GM21786 (cell line): ENCODE results near the gene CAMSAP1.

ENCODE experiments used
- ATAC-seq: cut with Tn5 transposase; IDR thresholded peaks from one replicate; pipeline ENCODE4 v1.9.1; 2021; ENCODE audit not compliant: unreplicated experiment

CAMSAP1 gene

GRCh38 chr9:135815413-135815812 is 91.9 kb downstream of the CAMSAP1 start:
- no peak for ATAC-seq

DNA sequence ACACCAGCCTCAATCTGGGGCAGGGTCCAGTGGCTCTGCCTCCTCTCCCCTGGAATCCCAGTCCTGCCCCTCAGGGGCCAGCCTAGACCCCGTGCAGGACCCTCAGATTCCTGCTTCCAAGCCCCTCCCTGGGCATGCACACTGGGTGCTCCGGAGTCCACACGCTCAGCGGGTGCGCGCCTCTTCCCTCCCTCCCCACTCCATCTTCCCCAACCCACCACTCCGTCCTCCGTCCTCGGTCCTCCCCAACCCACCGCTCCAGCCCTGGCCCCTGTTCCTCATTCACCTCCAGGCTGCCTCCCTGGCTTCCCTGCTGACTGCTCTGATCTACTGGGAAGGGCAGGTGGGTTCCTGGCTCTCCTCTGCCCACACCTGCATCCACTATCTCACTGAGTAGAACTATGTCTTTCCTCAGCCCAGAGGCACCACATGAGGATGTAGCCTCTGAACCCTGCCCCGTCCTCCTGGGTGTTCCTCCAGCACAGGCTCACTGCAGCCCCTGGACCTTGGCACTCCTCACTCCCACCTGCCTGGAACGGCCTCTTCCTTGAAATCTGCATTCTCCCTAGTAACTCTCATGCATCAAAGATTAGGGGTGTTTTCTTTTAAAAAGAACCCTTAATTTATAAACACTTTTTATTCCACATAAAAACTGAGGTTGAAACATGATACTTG is 92.8 kb downstream of the CAMSAP1 start:
- ATAC-seq = no peak

GRCh38 chr9:135813671-135814290 is 93.6 kb downstream of the CAMSAP1 start:
- no peak for ATAC-seq

DNA sequence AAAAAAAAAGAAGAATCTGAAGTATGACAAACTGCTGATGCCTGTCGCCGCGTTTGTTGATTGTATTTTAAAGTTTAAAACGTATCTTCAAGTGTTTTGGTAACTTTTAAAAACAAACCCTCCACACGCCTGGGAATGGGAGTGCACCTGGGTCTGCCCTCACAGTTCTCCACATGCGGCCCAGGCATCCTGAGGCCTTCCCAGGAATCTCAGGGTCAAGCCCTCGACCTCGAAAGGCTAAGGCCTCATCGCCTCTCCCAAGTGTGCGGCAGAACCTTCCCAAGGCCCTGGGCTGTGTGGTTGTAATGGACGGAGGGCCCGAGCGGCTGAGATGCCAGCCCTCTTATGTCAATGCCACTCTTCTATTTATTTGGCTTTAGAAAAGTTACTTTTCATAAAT is 94.4 kb downstream of the CAMSAP1 start:
- ATAC-seq = no peak

DNA sequence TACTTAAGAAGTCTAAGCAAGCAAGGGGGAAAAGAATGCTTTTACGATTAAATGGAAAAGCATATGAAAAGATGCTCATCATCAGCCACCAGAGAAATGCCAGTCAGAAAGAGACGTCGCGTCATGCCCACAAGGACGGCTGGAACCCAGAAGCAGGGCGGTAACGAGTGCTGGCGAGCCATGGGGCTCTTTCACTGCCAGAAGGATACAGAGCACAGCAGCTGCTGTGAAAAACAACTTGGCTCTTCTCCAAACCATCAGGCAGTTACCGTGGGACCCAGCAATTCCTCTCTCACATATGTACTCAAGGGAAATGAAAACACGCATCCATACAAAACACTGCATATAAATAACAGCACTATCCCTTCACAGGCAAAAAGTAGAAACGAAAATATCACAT is 95.5 kb downstream of the CAMSAP1 start:
- ATAC-seq = no peak

DNA sequence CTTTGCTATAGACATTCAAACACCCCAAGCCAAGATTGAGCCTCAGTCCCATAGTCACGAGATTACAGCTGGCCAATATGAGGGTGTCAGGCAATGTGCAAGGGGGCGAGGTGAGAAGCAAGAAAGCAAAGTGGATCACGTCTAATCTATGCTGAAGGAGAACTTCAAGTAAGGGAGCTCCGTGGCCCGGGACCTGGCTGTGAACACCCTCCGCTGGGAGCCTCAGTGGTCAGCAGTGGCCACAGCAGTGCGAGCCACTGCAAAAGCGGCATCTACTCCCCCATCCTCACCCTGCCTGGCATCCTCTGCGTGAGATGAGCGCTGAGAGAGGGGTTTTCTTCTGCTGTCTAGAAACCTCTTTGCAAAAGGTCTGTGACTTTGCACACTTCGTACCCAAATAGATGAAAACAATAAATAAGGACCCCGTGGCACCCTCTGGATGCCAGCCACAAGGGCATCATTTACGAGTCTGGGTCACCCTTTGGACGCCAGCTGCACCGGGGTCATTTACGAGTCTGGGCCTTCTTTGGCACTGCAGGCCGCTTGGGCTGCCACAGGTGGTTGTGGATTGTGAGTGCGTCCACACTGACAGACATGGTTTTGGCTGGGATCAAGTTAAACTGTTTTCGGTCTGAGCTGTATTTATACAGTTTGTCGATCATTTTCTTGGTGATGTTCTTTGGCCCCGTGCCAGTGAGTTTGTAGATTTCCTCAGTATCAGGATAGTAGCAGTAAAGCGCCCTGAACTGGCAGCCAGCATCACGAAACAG is 96.4 kb downstream of the CAMSAP1 start:
- no peak for ATAC-seq

DNA sequence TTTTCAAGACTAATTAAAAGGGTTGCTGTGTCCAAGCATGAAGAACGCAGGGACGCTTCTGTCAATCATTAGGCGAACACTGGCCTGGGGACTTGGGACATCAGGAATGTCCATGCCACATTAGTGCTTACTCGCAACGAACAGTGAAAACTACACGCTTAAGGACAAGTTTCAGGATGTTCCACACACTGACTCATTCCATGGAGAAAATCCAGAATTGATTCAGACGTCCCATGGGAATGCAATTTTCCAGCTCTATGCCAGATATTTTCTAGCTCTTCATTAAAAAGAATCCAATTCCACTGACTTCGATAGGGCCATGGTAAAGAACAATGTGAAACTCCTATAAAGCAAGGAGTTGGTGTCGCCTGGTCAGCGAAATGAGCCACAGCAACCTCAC is 98.2 kb downstream of the CAMSAP1 start:
- ATAC-seq = no peak

DNA sequence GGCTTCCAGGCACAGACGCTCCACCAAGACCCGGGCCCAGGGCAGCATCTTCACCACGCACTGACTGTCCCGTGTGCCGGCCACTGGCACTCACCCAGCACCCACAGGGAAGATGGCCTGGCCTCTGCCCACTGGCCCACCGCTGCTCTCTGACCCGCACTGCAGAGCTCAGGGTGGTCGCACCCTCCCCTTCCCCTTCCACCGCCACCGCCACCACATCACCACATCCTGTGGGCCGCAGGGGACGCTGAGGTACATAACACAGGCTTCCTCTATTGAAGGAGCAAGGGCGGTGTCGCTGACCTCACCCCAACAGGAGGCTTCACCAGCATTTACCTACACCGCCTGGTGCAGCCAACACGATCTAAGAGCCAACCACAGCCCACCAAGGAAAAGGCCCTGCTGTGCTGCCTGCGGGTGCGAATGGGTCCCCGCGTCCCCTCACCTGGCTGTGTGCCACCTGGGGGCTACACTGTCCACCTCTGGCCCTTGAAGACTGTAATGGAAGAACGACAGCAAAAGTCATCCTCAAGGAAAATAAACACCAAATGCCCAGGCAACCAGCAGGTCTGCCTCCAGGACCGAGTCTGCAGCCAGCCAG is 101.8 kb downstream of the CAMSAP1 start:
- no peak for ATAC-seq

- ATAC-seq = no peak
Measured at GRCh38 chr9:135804581-135805421, 102.5 kb downstream of the CAMSAP1 start.

DNA sequence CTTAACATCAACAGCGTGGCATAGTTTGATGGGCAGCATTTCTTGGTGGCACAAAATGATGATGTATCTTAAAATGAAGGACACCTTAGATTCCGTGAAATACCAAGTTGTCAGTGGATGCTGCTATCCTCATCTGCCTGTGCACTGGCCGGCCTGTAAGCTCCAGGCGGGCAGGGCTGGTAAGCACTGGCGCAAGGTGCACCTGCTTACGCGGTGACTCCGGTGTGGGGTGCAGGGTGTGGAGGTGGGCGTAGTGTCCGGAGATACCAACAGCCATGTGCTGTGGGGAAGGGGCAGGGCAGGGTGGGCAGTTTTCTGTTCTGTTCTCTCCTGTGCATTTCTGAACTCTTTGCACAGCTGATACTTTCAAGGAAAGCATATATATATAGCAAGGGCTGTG is 103.9 kb downstream of the CAMSAP1 start:
- no peak for ATAC-seq

- no peak for ATAC-seq
Measured at GRCh38 chr9:135802876-135803419, 104.4 kb downstream of the CAMSAP1 start.

GRCh38 chr9:135801070-135801469 is 106.3 kb downstream of the CAMSAP1 start:
- ATAC-seq = no peak

DNA sequence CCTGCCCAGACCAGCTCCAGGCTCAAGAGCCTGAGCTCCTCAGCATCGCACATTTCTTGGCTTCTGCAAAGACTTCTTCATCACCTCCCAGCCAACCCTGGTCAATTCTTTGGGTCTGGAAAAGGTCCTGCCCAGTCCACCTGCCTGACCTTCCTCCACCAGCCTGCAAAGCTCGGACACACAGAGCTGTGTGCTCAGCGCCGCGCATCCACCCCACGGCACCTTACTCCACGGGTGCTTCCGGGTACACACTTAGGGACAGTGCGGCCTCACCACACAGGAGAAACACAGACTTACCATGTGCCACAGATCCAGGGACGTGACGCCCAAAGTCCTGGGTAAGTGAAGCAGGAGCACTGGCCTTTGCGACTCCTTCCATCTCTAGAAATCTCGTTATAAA is 108.1 kb downstream of the CAMSAP1 start:
- ATAC-seq = no peak

DNA sequence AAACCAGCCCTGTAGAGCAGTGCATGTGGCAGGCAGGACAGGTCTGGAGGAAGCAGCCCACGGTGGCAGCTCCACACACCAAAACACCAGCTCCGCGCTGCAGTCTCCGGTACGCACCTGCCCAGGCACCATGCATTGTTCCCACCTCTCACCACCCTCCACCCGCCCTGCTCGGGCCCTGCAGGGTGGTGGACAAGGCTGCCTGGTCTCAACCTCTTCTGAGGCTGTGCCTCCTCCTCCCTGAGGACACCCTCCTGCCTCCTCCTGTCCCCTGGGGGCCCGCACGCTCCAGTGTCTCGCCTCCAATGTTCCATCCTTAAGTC is 109.1 kb downstream of the CAMSAP1 start:
- ATAC-seq = no peak

GRCh38 chr9:135797507-135798262 is 109.7 kb downstream of the CAMSAP1 start:
- ATAC-seq = no peak

DNA sequence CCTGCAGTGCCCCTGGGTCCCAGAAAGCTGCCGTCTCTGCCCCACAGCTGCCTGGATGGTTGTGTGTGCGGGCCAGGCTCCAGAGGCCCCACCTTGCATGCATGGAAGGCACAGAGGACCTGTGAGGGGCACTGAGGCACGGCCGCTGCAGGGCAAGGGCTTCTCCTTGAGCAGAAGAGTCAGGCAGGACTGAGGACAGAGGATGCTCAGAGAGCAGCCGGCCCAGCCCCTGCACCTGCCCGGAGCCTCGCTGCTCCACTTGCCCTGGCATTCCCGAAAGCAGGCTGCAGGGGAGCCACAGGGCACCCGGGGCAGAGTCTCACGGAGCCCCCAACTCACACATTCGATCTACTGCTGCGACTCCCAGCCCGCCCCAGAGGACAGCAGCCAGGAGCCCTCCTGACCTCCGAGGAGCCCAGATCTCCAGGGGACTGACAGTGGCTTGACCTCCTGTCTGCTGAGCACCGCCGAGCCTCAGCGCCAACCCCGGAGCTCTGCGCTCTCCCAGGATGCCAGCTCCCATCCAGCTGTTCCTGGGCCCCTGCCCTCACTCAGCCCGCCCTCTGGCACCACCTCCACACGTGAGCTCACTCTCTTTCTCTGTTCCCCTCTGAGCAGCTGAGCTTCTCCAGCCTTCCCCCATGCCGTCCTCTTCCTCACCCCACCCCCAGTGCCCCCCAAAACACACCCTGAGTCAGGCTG is 110.4 kb downstream of the CAMSAP1 start:
- no peak for ATAC-seq

DNA sequence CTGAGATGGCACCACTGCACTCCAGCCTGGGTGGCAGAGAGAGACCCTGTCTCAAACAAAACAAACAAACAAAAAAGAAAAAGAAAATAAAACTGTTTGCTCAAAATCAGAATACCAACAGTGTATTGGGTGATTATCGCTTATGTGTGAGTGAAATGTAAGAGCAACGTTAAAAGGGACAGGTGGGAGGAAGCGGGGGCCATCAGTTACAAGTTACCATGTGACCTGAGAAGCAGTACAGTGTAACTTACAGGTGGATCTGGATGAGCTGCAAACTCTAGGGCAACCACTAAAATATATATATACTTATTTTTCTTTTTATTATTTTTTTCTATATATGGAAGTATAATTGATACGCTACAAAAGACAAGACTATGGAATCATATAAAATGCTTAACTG is 112.0 kb downstream of the CAMSAP1 start:
- no peak for ATAC-seq

- ATAC-seq = no peak
Measured at GRCh38 chr9:135794361-135794885, 112.9 kb downstream of the CAMSAP1 start.

DNA sequence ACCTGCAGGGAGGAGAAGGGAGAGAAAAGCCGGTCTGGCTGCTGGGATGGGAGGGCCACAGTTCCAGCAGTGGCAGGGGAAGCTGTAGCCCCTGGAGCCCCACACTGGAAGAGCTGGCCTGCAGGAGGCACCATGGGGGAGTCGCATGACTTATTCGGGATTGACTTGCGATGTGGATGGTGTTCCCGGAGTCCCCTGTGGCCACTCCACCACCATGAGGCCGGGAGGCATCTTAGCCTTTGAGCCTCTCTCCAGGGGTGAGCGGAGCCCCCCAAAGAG is 113.3 kb downstream of the CAMSAP1 start:
- ATAC-seq = no peak
